Adipocyte (in vitro differentiated cells): ENCODE data around the gene TUBB.
"Not testable (repeated sequence)": the region's sequence is repeated elsewhere in the genome, so short reads cannot be mapped to it uniquely, and the experiment has no call there.

ENCODE experiments used
- DNase-seq: peaks from one replicate; pipeline ENCODE4 v3.0.0-alpha.2; 2015; ENCODE audit warnings: low read depth
- H3K27me3 ChIP-seq: replicated peaks from 2 replicates; pipeline ENCODE4 v1.7.0; 2013; ENCODE audit warnings: mild to moderate bottlenecking, low read length, moderate library complexity; ENCODE audit not compliant: control insufficient read depth, insufficient read depth
- H3K36me3 ChIP-seq: 2 replicates; pipeline ENCODE4 v1.7.0; 2013; ENCODE audit warnings: low read length, mild to moderate bottlenecking, moderate library complexity; ENCODE audit not compliant: control insufficient read depth, insufficient read depth, severe bottlenecking
- H3K4me1 ChIP-seq: 2 replicates; pipeline ENCODE4 v1.7.0; 2013; ENCODE audit warnings: mild to moderate bottlenecking, low read length, moderate library complexity; ENCODE audit not compliant: control insufficient read depth, insufficient read depth
- H3K4me3 ChIP-seq: 2 replicates; pipeline ENCODE4 v1.7.0; 2013; ENCODE audit warnings: mild to moderate bottlenecking, low read length, moderate library complexity
- H3K9ac ChIP-seq: 2 replicates; pipeline ENCODE4 v1.7.0; 2013; ENCODE audit warnings: mild to moderate bottlenecking, low read length, moderate library complexity
- H3K9me3 ChIP-seq: 2 replicates; pipeline ENCODE4 v1.7.0; 2013; ENCODE audit warnings: mild to moderate bottlenecking, low read length, moderate library complexity; ENCODE audit not compliant: control insufficient read depth

The TUBB gene

DNA sequence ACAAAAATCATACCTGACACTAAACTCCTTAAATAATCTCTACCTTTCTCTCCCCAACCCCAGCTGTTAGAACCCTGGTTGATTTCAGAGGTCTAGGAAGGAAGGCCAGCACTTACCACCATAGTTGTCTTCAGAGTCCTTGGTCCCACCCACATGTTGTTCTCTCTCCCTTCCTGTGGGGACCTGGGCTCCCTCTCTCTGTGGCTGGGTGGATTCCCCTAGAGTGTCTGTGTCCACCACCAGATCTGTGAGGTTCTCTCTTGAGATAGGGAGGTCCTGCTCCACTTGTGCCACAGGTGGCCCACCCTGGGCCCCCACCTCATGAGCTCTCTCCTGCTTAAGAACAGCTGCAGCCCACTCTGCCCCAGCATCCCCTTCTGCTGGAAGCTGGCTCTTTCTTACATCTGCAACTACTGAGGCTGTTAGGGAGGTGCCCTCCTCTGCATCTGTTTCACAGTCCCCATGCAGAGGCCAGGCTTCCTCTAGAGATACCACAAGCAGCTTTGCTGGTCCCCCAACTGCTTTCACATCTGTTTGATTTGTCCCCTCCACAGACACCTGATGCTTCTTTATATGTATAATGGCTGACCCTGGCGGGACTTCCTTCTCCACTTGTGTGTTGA, 8.3 kb upstream of the TUBB start:
- Histone ChIP-seq H3K4me3 (no peak overlapping the region), H3K9me3 (no peaks in the 10 kb centered on the region), H3K27me3 (no peaks in the 10 kb centered on the region), H3K4me1 (peaks cover 6% of the 10 kb centered on the region), H3K36me3 (peaks cover 50% of the 10 kb centered on the region), H3K9ac (no peak overlapping the region)
- DNase-seq = no peak

DNA sequence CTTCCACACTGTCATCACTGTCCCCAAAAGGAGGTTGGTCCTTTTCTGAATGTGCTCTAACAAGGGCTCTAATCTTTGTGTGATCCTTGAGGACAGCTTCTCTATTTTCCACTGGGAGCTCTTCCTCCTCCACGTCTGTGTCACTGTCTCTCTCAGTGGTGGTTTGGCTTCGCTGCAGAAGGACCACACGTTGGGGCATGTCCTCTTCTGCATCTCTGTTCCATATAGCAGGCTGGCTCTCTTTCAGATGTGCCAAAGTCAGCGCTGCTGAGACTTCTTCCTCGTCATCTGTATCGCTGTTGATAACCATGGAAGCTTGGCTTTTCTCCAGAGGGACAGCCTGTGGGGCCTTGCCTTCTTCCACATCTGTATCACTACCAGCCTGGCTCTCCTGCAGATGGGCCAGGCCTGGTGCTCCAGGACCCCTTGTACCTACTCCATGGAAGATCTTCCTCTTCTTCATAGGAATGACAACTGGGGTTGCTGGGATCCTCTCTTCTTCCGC, 7.7 kb upstream of the TUBB start:
- Histone ChIP-seq H3K36me3 (peaks cover 43% of the 10 kb centered on the region), H3K4me3 (no peak overlapping the region), H3K9ac (no peak overlapping the region), H3K27me3 (no peaks in the 10 kb centered on the region), H3K9me3 (no peaks in the 10 kb centered on the region), H3K4me1 (peaks cover 6% of the 10 kb centered on the region)
- no peak for DNase-seq

DNA sequence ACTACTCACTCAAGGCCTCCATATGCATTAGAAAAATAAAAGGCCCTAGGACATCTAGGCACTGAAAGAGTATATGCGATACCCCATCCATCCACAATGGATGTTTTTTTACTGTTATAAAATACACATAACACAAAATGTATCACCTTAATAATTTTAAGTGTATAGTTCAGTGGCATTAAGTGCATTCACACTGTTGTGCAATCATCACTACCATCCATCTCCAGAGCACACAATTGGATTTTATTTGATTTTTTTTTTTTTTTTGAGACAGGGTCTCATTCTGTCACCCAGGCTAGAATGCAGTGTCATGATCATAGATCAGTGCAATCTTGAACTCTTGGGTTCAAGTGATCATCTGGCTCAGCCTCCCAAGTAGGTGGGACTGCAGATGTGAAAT, 5.9 kb upstream of the TUBB start:
- no peak for DNase-seq
- no peaks in the 10 kb centered on the region for H3K9me3 ChIP-seq

DNA sequence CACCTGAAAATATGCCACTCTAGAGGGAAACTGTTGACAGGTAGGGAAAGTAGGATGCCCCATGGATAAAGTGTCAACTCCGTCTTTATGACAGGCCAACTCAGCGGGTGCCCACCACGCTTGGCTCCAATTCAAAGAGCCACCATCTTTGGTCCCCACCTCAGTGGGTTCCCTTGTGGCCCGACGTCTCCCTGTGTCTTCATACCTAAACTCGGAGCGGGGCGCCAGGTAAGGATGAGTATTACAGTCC, 3.3 kb upstream of the TUBB start:
- Histone ChIP-seq H3K27me3 (no peaks in the 10 kb centered on the region), H3K9me3 (no peaks in the 10 kb centered on the region), H3K36me3 (peaks cover 22% of the 10 kb centered on the region), H3K9ac (peak overlapping the region; percentile 79), H3K4me1 (peaks cover 17% of the 10 kb centered on the region), H3K4me3 (peak overlapping the region; percentile 84)
- DNase-seq = no peak

More for the DNA sequence above, 5.9 kb upstream of the TUBB start:
- H3K27me3 ChIP-seq = no peaks in the 10 kb centered on the region
- H3K4me1 ChIP-seq = peaks cover 12% of the 10 kb centered on the region
- no peak overlapping the region for H3K4me3 ChIP-seq
- H3K36me3 ChIP-seq = peaks cover 36% of the 10 kb centered on the region
- no peak overlapping the region for H3K9ac ChIP-seq

DNA sequence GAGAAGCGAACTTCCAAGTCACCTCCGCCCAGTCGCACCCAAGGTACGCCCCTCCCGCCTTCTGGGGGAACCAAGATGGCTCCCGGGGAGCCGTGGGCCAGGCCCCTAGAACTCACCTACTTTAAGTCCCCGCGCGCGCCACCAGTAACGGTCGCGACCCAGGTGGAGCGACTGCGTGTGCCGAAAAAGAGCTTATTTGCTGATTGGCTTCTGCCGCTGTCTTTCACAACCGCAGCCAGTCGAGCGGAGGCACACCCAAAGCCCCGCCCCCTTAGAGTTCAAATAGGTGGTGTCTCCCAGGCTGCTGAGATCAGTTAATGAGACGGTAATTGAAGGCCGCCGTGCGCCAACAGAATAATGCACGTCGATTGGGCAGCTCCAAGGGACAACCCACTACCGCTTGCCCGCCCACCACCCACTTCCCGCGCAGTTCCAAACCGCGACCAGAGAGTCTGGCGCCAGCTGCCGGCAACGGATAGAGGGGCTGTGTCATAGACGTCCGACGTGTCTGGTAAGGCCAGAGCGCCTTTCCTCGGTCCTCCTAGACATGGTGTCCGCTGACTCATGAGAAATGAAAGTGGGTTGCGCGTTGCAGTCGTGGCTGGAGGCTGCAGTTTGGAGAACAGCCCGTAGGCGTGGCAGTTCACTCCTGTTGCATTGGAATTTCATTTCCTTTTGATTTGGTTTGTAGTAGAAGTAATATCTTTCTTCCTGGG, 2.9 kb upstream of the TUBB start, which contains the start of gene MDC1:
Gene MDC1 (minus strand): TSS at position 153 of the 716 bp plus-strand sequence. CDS start 2,106 bp downstream, outside the sequence.
- Histone ChIP-seq H3K27me3 (no peaks in the 10 kb centered on the region), H3K9me3 (no peaks in the 10 kb centered on the region), H3K36me3 (peaks cover 17% of the 10 kb centered on the region), H3K4me3 (peak within 1 kb of the TSS; percentile 84), H3K4me1 (peaks cover 18% of the 10 kb centered on the region), H3K9ac (peak within 1 kb of the TSS; percentile 83)
- peak; percentile 100 for DNase-seq

DNA sequence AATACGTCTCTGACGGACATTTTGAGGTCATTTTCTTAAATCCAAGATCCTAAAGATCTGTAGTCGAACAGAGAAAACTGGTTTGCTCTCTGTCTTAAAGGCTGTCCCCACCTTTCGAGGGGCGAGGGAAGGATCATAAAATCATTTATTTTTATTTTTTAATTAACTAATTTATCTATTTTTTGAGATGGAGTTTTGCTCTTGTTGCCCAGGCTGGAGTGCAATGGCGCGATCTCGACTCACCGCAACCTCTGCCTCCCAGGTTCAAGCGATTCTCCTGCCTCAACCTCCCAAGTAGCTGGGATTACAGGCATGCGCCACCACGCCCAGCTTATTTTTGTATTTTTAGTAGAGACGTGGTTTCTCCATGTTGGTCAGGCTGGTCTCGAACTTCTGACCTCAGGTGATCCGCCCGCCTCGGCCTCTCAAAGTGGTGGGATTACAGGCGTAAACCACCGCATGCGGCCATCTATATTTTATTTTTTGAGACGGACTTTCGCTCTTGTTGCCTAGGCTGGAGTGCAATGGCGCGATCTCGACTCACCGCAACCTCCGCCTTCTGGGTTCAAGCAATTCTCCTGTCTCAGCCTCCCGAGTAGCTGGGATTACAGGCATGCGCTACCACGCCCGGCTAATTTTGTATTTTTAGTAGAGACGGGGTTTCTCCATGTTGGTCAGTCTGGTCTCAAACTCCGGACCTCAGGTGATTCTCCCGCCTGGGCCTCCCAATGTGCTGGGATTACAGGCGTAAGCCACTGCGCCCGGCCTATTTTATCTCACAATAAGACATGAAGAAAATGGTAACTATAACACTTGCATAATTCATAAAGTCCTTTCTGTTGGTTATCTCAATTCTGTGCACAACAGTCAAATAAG, 2.1 kb upstream of the TUBB start:
- H3K27me3 ChIP-seq, H3K9me3 ChIP-seq, DNase-seq: not testable (repeated sequence)
- Histone ChIP-seq H3K36me3 (peaks cover 16% of the 10 kb centered on the region), H3K4me1 (peaks cover 26% of the 10 kb centered on the region), H3K9ac (peak overlapping the region; percentile 83), H3K4me3 (peak overlapping the region; percentile 74)

DNA sequence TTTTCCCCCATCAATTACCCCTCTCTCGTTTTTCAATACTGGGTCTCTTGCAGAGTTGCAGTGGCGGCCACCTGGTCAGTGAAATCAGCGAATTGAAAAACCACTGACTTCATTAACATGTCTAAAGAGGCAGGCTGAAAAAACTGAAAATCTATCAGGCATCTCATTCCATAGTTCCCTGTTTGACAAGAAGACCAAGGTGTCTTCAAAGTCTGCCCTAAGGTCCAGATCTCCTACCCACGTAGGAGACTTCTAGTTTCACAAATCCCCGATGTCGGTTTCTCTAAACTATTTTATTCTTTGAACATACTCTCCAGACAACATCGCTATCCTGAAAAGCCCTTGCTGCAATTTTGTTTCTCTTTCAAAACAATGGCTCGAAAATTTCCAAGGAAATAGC, 796 bp upstream of the TUBB start:
- DNase-seq = no peak
- Histone ChIP-seq H3K36me3 (peaks cover 20% of the 10 kb centered on the region), H3K9me3 (no peaks in the 10 kb centered on the region)

DNA sequence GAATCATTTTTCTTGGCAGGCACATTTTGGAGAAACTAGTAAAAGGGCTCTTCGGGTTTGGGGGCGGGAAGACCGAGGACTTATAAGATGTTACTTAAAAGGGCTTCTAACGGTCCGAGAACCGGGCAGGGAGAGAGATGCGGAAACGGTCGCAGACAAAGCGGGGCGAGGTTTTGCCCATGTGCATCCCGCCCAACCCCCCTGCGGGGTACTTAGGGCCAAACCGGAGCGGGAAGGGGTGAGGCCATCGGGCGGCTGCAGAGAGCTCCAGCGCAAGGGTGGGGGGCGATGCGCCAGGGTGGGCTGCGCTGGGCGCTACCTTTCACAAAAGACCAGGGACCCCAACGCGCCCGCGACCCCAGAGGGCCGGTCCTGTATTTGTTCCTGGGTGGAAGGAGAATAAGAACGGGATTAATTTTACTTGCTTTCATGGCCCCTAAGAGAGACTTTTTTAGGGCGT, 616 bp downstream of the TUBB start:
- Histone ChIP-seq H3K9me3 (no peaks in the 10 kb centered on the region), H3K9ac (peak overlapping the region; percentile 100), H3K27me3 (no peaks in the 10 kb centered on the region), H3K36me3 (peaks cover 34% of the 10 kb centered on the region), H3K4me1 (peaks cover 48% of the 10 kb centered on the region), H3K4me3 (peak overlapping the region; percentile 99)
- DNase-seq = peak; percentile 64

More for the DNA sequence above, 796 bp upstream of the TUBB start:
- Histone ChIP-seq H3K4me1 (peaks cover 37% of the 10 kb centered on the region), H3K27me3 (no peaks in the 10 kb centered on the region), H3K4me3 (peak overlapping the region; percentile 99), H3K9ac (peak overlapping the region; percentile 100)

DNA sequence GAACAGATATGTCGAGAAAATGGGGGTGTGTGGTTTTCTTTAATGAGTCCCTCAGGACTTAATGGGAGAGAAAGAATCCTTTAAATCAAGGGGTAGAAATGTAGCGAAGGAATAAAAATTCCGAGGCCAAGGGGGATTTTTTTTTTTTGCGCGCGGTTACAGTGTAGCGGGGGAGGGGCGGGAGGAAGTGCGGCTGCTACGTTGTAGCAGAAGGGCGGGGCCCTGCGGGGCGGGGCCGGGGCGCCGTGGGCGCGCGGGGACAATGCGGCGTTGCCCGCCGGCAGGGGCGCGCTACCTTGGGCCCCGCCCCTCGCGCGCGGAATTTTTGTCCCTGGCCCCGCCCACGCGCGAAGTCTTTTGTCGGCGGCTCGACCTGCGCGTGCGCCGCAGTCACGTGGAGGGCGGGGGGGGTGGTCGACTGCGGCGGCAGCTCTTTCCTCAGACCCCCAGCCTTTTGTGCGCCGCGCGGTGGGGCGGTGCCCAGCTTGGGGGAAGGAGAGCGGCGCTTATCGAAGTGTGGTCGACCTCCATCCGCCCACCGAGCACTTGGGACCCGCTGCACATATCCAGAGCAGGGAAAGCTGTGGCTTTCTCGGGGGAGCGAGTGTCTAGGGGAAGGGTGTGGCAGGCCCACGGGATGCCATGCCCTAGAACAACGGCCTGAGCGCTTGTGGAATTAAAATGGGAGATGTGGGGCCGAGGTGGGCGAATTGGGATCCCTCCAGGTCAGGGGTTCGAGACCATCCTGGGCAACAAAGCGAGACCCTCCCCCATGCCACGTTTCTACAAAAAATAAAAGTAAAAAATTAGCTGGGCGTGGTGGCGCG, 1.3 kb downstream of the TUBB start:
- H3K4me1 ChIP-seq = peaks cover 48% of the 10 kb centered on the region
- peak overlapping the region; percentile 99 for H3K4me3 ChIP-seq
- peak; percentile 98 for DNase-seq
- no peaks in the 10 kb centered on the region for H3K9me3 ChIP-seq
- peaks cover 37% of the 10 kb centered on the region for H3K36me3 ChIP-seq
- H3K27me3 ChIP-seq = no peaks in the 10 kb centered on the region
- H3K9ac ChIP-seq = peak overlapping the region; percentile 100

DNA sequence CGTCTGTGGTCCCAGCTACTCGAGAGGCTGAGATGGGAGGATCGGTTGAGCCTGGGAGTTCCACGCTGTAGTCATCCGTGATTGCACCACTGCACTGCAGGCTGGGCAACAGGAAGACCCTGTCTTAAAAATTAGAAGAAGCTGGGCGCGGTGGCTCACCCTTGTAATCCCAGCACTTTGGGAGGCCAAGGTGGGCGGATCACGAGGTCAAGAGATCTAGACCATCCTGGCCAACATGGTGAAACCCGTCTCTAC, 1.8 kb downstream of the TUBB start:
- Histone ChIP-seq H3K9ac (peak overlapping the region; percentile 98), H3K4me3 (peak overlapping the region; percentile 99), H3K36me3 (peaks cover 40% of the 10 kb centered on the region), H3K4me1 (peaks cover 46% of the 10 kb centered on the region)
- peak; percentile 62 for DNase-seq
- not testable (repeated sequence) for H3K9me3 ChIP-seq, H3K27me3 ChIP-seq
